ENCODE measurements around the gene C4orf50.
"Not testable (repeated sequence)": the region's sequence is repeated elsewhere in the genome, so short reads cannot be mapped to it uniquely, and the experiment has no call there.

The C4orf50 gene

DNA sequence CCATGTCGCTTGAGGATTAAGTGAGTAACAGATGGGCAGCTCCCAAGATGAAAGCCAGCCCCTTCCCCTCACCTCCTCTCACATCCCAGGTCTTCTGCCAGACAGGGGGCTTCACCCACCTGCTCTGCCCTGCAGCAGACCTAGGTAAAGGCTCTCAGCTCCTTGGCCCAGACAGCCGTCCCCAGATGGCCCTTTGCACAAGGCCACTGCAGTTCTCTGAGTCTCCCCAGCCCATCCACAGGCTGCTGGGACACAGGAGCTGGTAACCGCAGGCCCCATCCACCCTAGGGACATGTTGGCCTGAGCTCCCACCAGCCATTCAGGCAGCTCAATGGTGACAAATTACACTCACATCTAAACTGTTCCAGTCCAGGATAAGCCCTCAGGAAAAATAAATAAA is 15.3 kb downstream of the C4orf50 start:
- peaks cover 0 to 13% of the 10 kb centered on the region in 2 donors for H3K27me3 ChIP-seq (ENCODE audit: control insufficient read depth in 1 of 2, insufficient read depth in 2 of 2, low read length in 2 of 2)
- H3K27ac ChIP-seq (ENCODE audit: low read length) = no peak overlapping the region
- H3K9ac ChIP-seq (ENCODE audit: low read length in 2 of 2) = no peak overlapping the region
- H3K4me1 ChIP-seq (ENCODE audit: control insufficient read depth, insufficient read depth, low read length) = no peaks in the 10 kb centered on the region
- no peaks in the 10 kb centered on the region for H3K9me3 ChIP-seq (ENCODE audit: control insufficient read depth in 2 of 2, low read length in 2 of 2)
- no peaks in the 10 kb centered on the region for H3K36me3 ChIP-seq (ENCODE audit: control insufficient read depth in 2 of 2, insufficient read depth in 2 of 2, low read length in 2 of 2)
- no peak overlapping the region for H3K4me3 ChIP-seq (ENCODE audit: low read length in 2 of 2)

DNA sequence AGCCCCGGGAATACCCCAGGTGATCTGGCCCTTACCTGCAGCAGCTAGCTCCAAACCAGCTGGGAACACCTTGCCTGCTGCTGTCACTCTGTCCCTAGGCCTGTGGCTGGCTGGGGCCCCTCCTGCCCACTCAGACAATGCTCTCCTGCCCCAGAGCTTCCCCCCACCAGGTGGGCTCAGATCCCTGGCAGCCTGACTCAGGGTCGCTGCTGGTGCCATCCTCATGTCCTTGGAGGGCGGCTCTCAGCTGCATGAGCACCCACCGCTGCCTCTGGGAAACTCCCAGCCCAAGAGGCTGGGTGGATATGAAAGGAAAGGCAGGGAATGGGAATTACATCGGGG is 15.8 kb downstream of the C4orf50 start:
- peaks cover 0 to 11% of the 10 kb centered on the region in 2 donors for H3K27me3 ChIP-seq (ENCODE audit: control insufficient read depth in 1 of 2, insufficient read depth in 2 of 2, low read length in 2 of 2)
- no peaks in the 10 kb centered on the region for H3K4me1 ChIP-seq (ENCODE audit: control insufficient read depth, insufficient read depth, low read length)
- H3K36me3 ChIP-seq (ENCODE audit: control insufficient read depth in 2 of 2, insufficient read depth in 2 of 2, low read length in 2 of 2) = no peaks in the 10 kb centered on the region
- H3K4me3 ChIP-seq (ENCODE audit: low read length in 2 of 2) = no peak overlapping the region
- no peaks in the 10 kb centered on the region for H3K9me3 ChIP-seq (ENCODE audit: control insufficient read depth in 2 of 2, low read length in 2 of 2)
- no peak overlapping the region for H3K9ac ChIP-seq (ENCODE audit: low read length in 2 of 2)
- no peak overlapping the region for H3K27ac ChIP-seq (ENCODE audit: low read length)

DNA sequence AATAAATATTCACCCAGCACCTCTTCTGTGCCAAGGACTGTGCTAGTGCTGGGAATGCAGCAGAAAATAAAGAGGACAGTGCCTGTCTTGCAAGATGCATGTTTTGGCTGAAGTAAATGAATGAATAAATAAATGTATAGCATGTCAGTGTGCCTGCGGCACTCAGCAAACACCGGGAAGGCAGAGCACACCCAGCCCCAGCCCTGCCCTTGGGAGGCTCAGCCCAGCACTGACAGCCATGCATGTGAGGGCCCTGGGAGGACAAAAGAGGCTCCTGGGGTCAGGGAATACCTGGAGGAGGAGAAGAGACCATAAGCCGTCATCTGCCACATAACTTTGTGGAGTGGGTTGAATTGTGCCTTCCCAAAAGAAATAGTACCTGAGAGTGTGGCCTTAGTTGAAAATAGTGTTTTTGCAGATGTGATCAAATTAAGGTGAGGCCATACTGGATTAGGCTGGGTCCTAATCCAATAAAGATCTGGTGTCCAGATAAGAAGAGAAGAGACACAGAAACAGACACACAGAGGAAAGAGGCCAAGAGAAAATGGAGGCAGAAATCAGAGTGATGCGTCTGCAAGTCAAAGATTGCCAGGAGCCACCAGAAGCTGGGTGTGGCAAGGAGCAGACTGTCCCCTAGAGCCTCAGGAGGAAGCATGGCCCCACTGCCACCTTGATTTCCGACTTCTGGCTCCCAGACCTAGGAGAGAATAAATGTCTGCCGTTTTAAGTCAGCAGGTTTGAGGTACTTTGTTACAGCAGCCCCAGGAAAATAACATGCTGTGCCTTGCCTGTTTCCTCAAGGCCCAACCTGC is 16.3 kb downstream of the C4orf50 start:
- H3K9ac ChIP-seq (ENCODE audit: low read length in 2 of 2) = no peak overlapping the region
- H3K36me3 ChIP-seq (ENCODE audit: control insufficient read depth in 2 of 2, insufficient read depth in 2 of 2, low read length in 2 of 2) = no peaks in the 10 kb centered on the region
- H3K27me3 ChIP-seq (ENCODE audit: control insufficient read depth in 1 of 2, insufficient read depth in 2 of 2, low read length in 2 of 2) = peaks cover 0 to 11% of the 10 kb centered on the region in 2 donors
- H3K9me3 ChIP-seq (ENCODE audit: control insufficient read depth in 2 of 2, low read length in 2 of 2) = no peaks in the 10 kb centered on the region
- H3K4me3 ChIP-seq (ENCODE audit: low read length in 2 of 2) = no peak overlapping the region
- no peaks in the 10 kb centered on the region for H3K4me1 ChIP-seq (ENCODE audit: control insufficient read depth, insufficient read depth, low read length)
- no peak overlapping the region for H3K27ac ChIP-seq (ENCODE audit: low read length)

DNA sequence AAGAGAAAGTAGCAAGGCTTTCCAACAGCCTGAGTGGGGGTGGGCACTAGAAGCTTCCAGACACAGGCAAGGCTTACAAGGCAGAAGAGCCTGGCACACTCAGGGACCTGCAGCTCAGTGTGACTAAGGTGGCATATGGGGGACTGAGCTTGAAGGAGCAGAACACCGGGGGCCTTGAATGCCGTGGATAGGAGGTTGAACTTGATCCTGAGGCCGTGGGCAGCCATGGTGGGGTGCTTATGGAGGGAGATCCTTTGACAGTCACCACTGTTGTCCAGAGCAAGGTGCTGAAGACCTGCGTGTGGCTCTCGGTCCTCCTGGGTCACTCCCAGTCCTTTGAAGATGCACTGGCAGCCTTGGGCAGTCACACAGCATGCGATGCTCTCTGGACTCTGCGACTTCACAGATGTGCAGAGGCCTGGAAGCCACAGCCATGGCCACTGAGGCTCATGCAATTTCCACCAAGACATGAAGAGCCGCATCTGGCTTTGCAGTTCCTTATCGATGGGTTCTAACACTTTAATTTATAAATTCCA is 18.3 kb downstream of the C4orf50 start:
- H3K9ac ChIP-seq (ENCODE audit: low read length in 2 of 2) = no peak overlapping the region
- no peak overlapping the region for H3K4me3 ChIP-seq (ENCODE audit: low read length in 2 of 2)
- H3K4me1 ChIP-seq (ENCODE audit: control insufficient read depth, insufficient read depth, low read length) = no peaks in the 10 kb centered on the region
- H3K27me3 ChIP-seq (ENCODE audit: control insufficient read depth in 1 of 2, insufficient read depth in 2 of 2, low read length in 2 of 2) = peaks cover 0 to 11% of the 10 kb centered on the region in 2 donors
- H3K9me3 ChIP-seq (ENCODE audit: control insufficient read depth in 2 of 2, low read length in 2 of 2) = no peaks in the 10 kb centered on the region
- no peaks in the 10 kb centered on the region for H3K36me3 ChIP-seq (ENCODE audit: control insufficient read depth in 2 of 2, insufficient read depth in 2 of 2, low read length in 2 of 2)
- H3K27ac ChIP-seq (ENCODE audit: low read length) = no peak overlapping the region

DNA sequence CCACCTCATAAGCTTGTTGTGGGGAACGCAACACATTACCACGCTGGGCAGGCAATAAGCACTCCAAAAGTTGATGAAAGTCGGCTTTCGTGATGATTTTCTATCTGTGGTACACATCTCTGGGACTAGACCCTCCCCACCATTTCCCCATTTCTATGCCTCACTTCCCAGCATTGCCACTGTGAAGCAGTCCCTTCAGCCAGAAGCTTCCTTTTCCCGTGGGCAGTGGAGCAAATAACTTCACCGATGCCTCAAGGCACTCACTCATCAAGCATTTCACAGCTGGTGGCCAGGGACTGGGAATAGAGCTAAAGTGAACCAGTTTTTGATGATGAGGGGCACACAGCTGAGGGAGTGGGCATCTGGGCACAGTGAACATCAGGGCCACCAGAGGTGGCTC is 18.9 kb downstream of the C4orf50 start:
- no peaks in the 10 kb centered on the region for H3K36me3 ChIP-seq (ENCODE audit: control insufficient read depth in 2 of 2, insufficient read depth in 2 of 2, low read length in 2 of 2)
- no peak overlapping the region for H3K27ac ChIP-seq (ENCODE audit: low read length)
- H3K27me3 ChIP-seq (ENCODE audit: control insufficient read depth in 1 of 2, insufficient read depth in 2 of 2, low read length in 2 of 2) = peaks cover 0 to 13% of the 10 kb centered on the region in 2 donors
- H3K4me1 ChIP-seq (ENCODE audit: control insufficient read depth, insufficient read depth, low read length) = no peaks in the 10 kb centered on the region
- H3K9ac ChIP-seq (ENCODE audit: low read length in 2 of 2) = no peak overlapping the region
- no peak overlapping the region for H3K4me3 ChIP-seq (ENCODE audit: low read length in 2 of 2)
- H3K9me3 ChIP-seq (ENCODE audit: control insufficient read depth in 2 of 2, low read length in 2 of 2) = no peaks in the 10 kb centered on the region

DNA sequence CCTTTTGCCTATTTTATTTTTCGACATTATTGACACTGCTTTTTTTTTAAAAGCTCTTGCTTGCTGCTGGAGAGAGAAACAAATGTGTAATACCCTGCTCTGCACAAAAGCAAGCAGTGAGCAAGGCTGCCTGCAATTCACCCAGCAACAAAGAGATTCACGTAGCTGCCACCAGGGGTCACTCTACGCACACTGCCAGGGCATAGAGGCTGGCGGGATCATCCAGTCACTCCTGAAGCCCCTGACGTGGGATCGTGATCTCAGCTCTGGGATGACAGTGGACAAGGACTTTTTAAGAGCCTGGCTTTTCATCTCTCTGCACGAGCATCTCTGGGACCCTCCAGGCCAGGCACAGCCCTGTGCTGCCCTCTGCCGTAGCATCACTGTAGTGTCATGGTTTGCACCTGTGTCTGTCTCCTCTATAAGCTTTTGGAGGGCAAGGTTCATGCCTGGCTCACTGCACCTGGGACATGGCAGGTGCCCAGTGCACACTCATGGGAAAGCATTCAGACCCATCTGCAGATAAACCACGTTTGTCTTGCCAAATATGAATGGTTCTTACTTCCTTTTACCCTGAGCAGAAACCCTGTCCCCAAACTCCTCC is 19.8 kb downstream of the C4orf50 start:
- H3K9me3 ChIP-seq (ENCODE audit: control insufficient read depth in 2 of 2, low read length in 2 of 2) = no peaks in the 10 kb centered on the region
- no peaks in the 10 kb centered on the region for H3K4me1 ChIP-seq (ENCODE audit: control insufficient read depth, insufficient read depth, low read length)
- no peak overlapping the region for H3K9ac ChIP-seq (ENCODE audit: low read length in 2 of 2)
- H3K27me3 ChIP-seq (ENCODE audit: control insufficient read depth in 1 of 2, insufficient read depth in 2 of 2, low read length in 2 of 2) = peaks cover 2 to 16% of the 10 kb centered on the region in 2 donors
- no peaks in the 10 kb centered on the region for H3K36me3 ChIP-seq (ENCODE audit: control insufficient read depth in 2 of 2, insufficient read depth in 2 of 2, low read length in 2 of 2)
- H3K27ac ChIP-seq (ENCODE audit: low read length) = no peak overlapping the region
- no peak overlapping the region for H3K4me3 ChIP-seq (ENCODE audit: low read length in 2 of 2)

DNA sequence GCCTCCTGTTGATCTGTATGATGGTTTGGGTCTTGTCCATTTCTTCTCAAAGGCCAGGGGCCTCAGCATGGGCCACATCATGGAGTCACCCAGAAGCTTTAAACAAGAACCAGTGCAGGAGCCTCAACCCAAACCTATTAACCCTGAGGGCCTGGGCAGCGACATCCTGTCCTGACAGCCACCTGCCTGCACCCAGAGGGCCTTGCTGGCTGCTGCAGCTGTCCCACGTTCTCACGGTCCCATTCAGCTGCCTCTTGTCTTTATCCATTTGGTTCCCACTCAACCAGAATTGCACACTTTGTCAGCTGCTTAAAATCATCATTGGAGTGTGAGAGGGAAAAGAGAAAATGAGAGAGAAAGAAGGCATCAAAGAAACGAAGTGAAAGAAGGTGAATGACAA is 21.6 kb downstream of the C4orf50 start:
- Histone ChIP-seq H3K9ac (ENCODE audit: low read length in 2 of 2) (no peak overlapping the region), H3K4me3 (ENCODE audit: low read length in 2 of 2) (no peak overlapping the region), H3K36me3 (ENCODE audit: control insufficient read depth in 2 of 2, insufficient read depth in 2 of 2, low read length in 2 of 2) (no peaks in the 10 kb centered on the region), H3K27ac (ENCODE audit: low read length) (no peak overlapping the region), H3K9me3 (ENCODE audit: control insufficient read depth in 2 of 2, low read length in 2 of 2) (no peaks in the 10 kb centered on the region), H3K27me3 (ENCODE audit: control insufficient read depth in 1 of 2, insufficient read depth in 2 of 2, low read length in 2 of 2) (peaks cover 9 to 23% of the 10 kb centered on the region in 2 donors), H3K4me1 (ENCODE audit: control insufficient read depth, insufficient read depth, low read length) (no peaks in the 10 kb centered on the region)

DNA sequence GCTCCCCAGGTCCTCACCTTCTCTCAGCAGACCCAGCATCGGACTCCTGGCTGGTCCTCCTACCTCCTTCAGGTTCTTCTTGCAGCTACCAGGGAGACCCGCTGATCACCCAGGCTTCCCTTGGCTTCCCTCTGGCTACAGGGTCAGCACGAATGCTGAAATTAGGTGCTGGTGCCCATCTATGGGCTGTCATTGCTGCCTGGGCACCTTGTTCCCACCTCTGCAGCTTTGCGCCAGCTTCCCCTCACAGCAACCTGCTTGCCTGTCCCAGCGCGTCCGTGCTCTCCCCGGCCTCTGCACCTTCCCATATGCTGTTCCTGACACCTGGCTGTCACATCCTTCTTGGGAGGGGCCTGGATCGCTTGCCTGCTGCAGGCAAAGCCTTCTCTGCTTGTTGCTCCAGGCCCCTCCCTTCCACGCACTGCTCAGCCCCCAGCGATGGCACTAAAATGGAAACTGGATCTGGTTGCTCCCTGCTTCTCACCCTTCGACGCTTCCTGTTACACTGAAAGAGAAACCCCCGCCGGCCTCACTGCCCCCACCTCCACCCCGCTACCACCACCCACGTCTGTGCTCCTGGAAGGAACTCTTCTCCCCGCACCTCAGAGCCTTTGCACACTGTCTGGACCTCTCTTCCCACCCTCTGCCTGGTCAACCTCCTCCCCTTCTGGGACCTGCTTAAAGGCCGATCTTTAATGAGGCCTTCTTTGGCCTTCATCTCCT is 22.2 kb downstream of the C4orf50 start:
- H3K4me3 ChIP-seq (ENCODE audit: low read length in 2 of 2) = no peak overlapping the region
- no peaks in the 10 kb centered on the region for H3K9me3 ChIP-seq (ENCODE audit: control insufficient read depth in 2 of 2, low read length in 2 of 2)
- H3K9ac ChIP-seq (ENCODE audit: low read length in 2 of 2) = no peak overlapping the region
- H3K4me1 ChIP-seq (ENCODE audit: control insufficient read depth, insufficient read depth, low read length) = no peaks in the 10 kb centered on the region
- H3K36me3 ChIP-seq (ENCODE audit: control insufficient read depth in 2 of 2, insufficient read depth in 2 of 2, low read length in 2 of 2) = no peaks in the 10 kb centered on the region
- H3K27ac ChIP-seq (ENCODE audit: low read length) = no peak overlapping the region
- peaks cover 9 to 23% of the 10 kb centered on the region in 2 donors for H3K27me3 ChIP-seq (ENCODE audit: control insufficient read depth in 1 of 2, insufficient read depth in 2 of 2, low read length in 2 of 2)

DNA sequence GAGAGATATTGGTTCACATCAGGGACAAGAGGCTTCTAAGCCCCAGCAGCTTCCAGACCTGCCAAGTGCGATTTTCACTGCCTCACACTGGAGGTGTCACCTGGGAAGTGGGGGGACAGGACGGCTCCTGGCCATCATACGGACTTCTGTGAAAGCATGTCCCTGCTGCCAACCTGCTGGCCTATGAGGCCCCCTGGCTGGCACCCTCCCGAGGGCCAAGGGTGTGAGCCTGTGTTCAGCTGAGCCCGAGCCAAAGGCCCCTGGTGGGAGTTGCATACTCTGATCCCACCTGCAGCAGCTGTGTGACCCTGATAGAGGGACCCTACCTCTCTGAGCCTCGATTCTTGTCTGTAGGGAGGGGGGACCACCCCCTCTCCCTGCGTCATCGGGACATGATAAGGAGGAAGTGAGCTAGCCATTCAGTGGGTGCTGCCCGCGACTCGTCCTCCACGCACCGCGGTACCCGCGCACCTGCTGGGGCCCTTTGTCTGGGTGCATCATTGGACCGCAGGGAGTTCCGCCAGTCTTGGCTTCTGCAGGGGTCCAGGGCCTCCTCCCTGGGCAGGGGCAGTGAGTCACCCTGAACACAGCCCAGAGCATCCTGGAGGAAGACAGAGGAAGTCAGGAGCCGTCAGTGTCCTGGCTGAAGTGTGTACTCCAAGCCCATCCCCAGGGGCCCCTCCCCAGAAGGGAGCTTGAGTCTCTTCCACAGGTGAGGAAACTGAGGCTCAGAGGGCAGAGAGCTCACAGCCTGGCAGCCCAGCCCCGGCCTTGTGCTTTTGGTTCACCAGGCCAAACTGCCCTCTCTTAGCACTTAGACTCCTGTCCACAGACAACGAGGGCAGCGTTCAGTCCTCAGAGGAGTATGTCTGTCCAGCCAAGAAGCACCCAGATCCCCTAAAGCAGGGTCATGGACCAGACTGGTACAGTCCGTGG is 24.1 kb downstream of the C4orf50 start:
- Histone ChIP-seq H3K9me3 (ENCODE audit: control insufficient read depth in 2 of 2, low read length in 2 of 2) (no peaks in the 10 kb centered on the region), H3K9ac (ENCODE audit: low read length in 2 of 2) (no peak overlapping the region), H3K36me3 (ENCODE audit: control insufficient read depth in 2 of 2, insufficient read depth in 2 of 2, low read length in 2 of 2) (no peaks in the 10 kb centered on the region), H3K4me3 (ENCODE audit: low read length in 2 of 2) (no peak overlapping the region), H3K27me3 (ENCODE audit: control insufficient read depth in 1 of 2, insufficient read depth in 2 of 2, low read length in 2 of 2) (peaks cover 9 to 18% of the 10 kb centered on the region in 2 donors), H3K4me1 (ENCODE audit: control insufficient read depth, insufficient read depth, low read length) (no peaks in the 10 kb centered on the region), H3K27ac (ENCODE audit: low read length) (no peak overlapping the region)

DNA sequence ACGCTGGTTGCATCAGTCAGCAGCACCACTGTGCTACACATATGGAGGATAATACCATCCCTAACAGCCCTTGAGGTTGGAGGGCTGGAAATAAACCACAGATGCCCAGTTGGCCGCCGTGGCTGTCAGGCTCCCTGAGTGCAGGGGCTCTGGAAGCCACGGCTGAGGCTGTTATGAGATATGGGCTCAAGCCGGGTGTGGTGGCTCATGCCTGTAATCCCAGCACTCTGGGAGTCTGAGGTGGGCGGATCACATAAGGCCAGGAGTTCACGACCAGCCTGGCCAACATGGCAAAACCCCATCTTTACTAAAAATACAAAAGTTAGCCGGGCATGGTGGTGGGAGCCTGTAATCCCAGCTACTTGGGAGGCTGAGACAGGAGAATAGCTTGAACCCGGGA is 24.9 kb downstream of the C4orf50 start:
- H3K27ac ChIP-seq (ENCODE audit: low read length); H3K4me1 ChIP-seq (ENCODE audit: control insufficient read depth, insufficient read depth, low read length); H3K4me3 ChIP-seq (ENCODE audit: low read length in 2 of 2); H3K9me3 ChIP-seq (ENCODE audit: control insufficient read depth in 2 of 2, low read length in 2 of 2); H3K9ac ChIP-seq (ENCODE audit: low read length in 2 of 2); H3K36me3 ChIP-seq (ENCODE audit: control insufficient read depth in 2 of 2, insufficient read depth in 2 of 2, low read length in 2 of 2): not testable (repeated sequence)
- peaks cover 9 to 12% of the 10 kb centered on the region in 2 donors for H3K27me3 ChIP-seq (ENCODE audit: control insufficient read depth in 1 of 2, insufficient read depth in 2 of 2, low read length in 2 of 2)

Measured in stomach smooth muscle (tissue), 2 donors.